Neural cell (in vitro differentiated cells): ENCODE measurements around the gene F13B. TPM values are rescaled to one million over a fixed set of nuclear protein-coding genes. Genes with fewer than 3 reads are reported as not detected.

ENCODE experiments used
- H2AFZ ChIP-seq: fragments of 200-600, 300-800 bp; sonication (generic), shearing (Covaris generic); 2 replicates; pipeline ENCODE4 v1.6.0; 2014; ENCODE audit warnings: low read depth, mild to moderate bottlenecking, antibody characterized with exemption, low read length, moderate library complexity
- H3F3A ChIP-seq: fragments of 200-600 bp; shearing (Covaris generic); 2 replicates; pipeline ENCODE4 v1.6.1; 2016; ENCODE audit warnings: mild to moderate bottlenecking, moderate library complexity, mixed read lengths, antibody characterized with exemption, low read length; ENCODE audit not compliant: insufficient read depth, poor library complexity, severe bottlenecking
- H3K27ac ChIP-seq: fragments of 200-600, 300-800 bp; sonication (generic), shearing (Covaris generic); 2 replicates; pipeline ENCODE4 v1.5.1; 2014; ENCODE audit warnings: mild to moderate bottlenecking, low read length, moderate library complexity
- H3K27me3 ChIP-seq: fragments of 300-800, 200-600 bp; sonication (generic), shearing (Covaris generic); 2 replicates; pipeline ENCODE4 v1.6.0; 2014; ENCODE audit warnings: mild to moderate bottlenecking, low read depth, low read length, moderate library complexity; ENCODE audit not compliant: insufficient read depth
- H3K36me3 ChIP-seq: fragments of 300-800, 200-600 bp; sonication (generic), shearing (Covaris generic); 2 replicates; pipeline ENCODE4 v1.5.1; 2014; ENCODE audit warnings: mild to moderate bottlenecking, antibody characterized with exemption, low read length, moderate library complexity; ENCODE audit not compliant: insufficient read depth
- H3K4me2 ChIP-seq: fragments of 300-800, 200-600 bp; sonication (generic), shearing (Covaris generic); 2 replicates; pipeline ENCODE4 v1.6.0; 2014; ENCODE audit warnings: mild to moderate bottlenecking, low read length
- H3K4me3 ChIP-seq: fragments of 300-800, 200-600 bp; sonication (generic), shearing (Covaris generic); 2 replicates; pipeline ENCODE4 v1.5.1; 2014; ENCODE audit warnings: mild to moderate bottlenecking, low read length, moderate library complexity
- H3K79me2 ChIP-seq: fragments of 200-600 bp; shearing (Covaris generic); replicated peaks from 2 replicates; pipeline ENCODE4 v1.6.0; 2014; ENCODE audit warnings: mild to moderate bottlenecking, low read length, moderate library complexity; ENCODE audit not compliant: insufficient read depth
- H3K9ac ChIP-seq: fragments of 300-800, 200-600 bp; sonication (generic), shearing (Covaris generic); 2 replicates; pipeline ENCODE4 v1.6.1; 2016; ENCODE audit warnings: mild to moderate bottlenecking, low read length, mixed read lengths
- H3K9me2 ChIP-seq: fragments of 200-600 bp; shearing (Covaris generic); 2 replicates; pipeline ENCODE4 v1.6.1; 2016; ENCODE audit warnings: mild to moderate bottlenecking, low read length, mixed read lengths; ENCODE audit not compliant: insufficient read depth
- H3K9me3 ChIP-seq: fragments of 200-600, 300-800 bp; sonication (generic), shearing (Covaris generic); 2 replicates; pipeline ENCODE4 v1.6.1; 2016; ENCODE audit warnings: mild to moderate bottlenecking, mixed run types, low read length, moderate library complexity, mixed read lengths
- H4K20me1 ChIP-seq: fragments of 200-600 bp; shearing (Covaris generic); 2 replicates; pipeline ENCODE4 v1.6.1; 2016; ENCODE audit warnings: mild to moderate bottlenecking, mixed run types; ENCODE audit not compliant: insufficient read depth
- EP300 ChIP-seq: fragments of 450-650 bp; conservative IDR thresholded peaks from 2 replicates; pipeline ENCODE4 v1.6.1; 2014; ENCODE audit warnings: antibody characterized with exemption, mild to moderate bottlenecking, moderate library complexity; ENCODE audit not compliant: poor library complexity, severe bottlenecking
- EZH2 ChIP-seq: fragments of 200-600, 300-800 bp; shearing (Covaris generic), sonication (generic); IDR thresholded peaks from 2 replicates; pipeline ENCODE4 v1.6.1; 2014; ENCODE audit warnings: antibody characterized with exemption, low read length, borderline replicate concordance, mild to moderate bottlenecking; ENCODE audit not compliant: insufficient read depth, poor library complexity, severe bottlenecking
- MXI1 ChIP-seq: fragments of 450-650 bp; conservative IDR thresholded peaks from 2 replicates; pipeline ENCODE4 v1.6.1; 2014; ENCODE audit warnings: antibody characterized with exemption, mild to moderate bottlenecking; ENCODE audit not compliant: poor library complexity, severe bottlenecking
- POLR2AphosphoS5 ChIP-seq: IDR thresholded peaks from 2 replicates; pipeline ENCODE4 v1.6.1; 2012
- RAD21 ChIP-seq: fragments of 450-650 bp; conservative IDR thresholded peaks from 2 replicates; pipeline ENCODE4 v1.6.1; 2014; ENCODE audit warnings: antibody characterized with exemption, mild to moderate bottlenecking, moderate library complexity
- SMC3 ChIP-seq: fragments of 450-650 bp; conservative IDR thresholded peaks from 2 replicates; pipeline ENCODE4 v1.6.1; 2014; ENCODE audit warnings: antibody characterized with exemption, mild to moderate bottlenecking, moderate library complexity; ENCODE audit not compliant: poor library complexity
- TAF1 ChIP-seq: IDR thresholded peaks from 2 replicates; pipeline ENCODE4 v1.6.1; 2012; ENCODE audit warnings: low read depth
- polyA minus RNA-seq: library from RNA; depleted of rRNA, polyadenylated mRNA; stranded (reverse); fragments of >200 nt; gene quantifications from 2 replicates; pipeline ENCODE4 v1.2.3, GENCODE V29; 2014
- polyA plus RNA-seq: library from polyadenylated mRNA; depleted of rRNA; stranded (reverse); fragments of >200 nt; gene quantifications from 2 replicates; pipeline ENCODE4 v1.2.3, GENCODE V29; 2014
- TF ChIP-seq, protein P1 (sequence below): IDR thresholded peaks from 2 replicates; pipeline ENCODE4 v1.6.1; 2012; ENCODE audit warnings: borderline replicate concordance
- TF ChIP-seq, protein P2 (sequence below): fragments of 450-650 bp; IDR thresholded peaks from 2 replicates; pipeline ENCODE4 v1.5.1; 2014; ENCODE audit warnings: antibody characterized with exemption, mild to moderate bottlenecking, moderate library complexity; ENCODE audit not compliant: poor library complexity, severe bottlenecking

F13B gene
- polyA plus RNA-seq (not detected in 2 replicates), polyA minus RNA-seq (not detected in 2 replicates)

DNA sequence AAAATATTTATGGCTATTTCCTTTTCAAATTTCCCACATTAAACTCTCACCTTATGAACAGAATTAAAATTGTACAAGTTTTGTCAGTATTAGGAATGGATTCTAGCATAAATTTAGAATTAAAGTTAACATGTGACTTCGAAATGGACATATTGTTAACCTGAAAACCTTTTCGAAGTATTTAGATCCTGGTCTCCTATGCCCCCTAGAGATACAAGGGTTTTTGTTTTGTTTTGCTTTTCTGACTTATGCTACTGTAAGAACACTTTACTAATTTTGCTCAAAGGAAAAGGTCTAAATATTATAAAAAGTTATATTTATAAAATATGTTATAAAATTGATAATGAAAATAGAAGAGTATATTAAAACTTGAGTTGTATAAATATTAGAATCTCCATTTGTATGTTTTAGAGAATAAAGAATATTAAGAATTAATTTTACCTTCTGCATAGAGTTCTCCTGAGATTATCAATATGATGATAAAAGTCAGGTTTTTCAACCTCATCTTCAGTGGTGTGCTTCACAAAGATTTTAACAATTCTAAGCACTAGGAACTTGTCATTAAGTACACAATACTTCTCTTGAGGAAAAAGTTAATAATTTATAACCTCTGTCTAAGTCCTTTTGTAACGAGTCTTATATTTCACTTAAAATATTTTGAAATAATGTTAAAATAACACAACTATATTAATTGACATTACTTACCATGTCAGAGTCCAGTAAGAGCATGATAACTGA, at the start of gene F13B:
Gene F13B, minus strand, starts transcription at position 542 of the 738 bp plus-strand sequence. Its CDS starts 37 bp downstream, at position 505.
- TF ChIP-seq EP300 (no peak), POLR2AphosphoS5 (no peak), TAF1 (no peak), MXI1 (no peak), SMC3 (no peak), RAD21 (no peak), EZH2 (no peak)
- TF ChIP-seq, protein P1, sequence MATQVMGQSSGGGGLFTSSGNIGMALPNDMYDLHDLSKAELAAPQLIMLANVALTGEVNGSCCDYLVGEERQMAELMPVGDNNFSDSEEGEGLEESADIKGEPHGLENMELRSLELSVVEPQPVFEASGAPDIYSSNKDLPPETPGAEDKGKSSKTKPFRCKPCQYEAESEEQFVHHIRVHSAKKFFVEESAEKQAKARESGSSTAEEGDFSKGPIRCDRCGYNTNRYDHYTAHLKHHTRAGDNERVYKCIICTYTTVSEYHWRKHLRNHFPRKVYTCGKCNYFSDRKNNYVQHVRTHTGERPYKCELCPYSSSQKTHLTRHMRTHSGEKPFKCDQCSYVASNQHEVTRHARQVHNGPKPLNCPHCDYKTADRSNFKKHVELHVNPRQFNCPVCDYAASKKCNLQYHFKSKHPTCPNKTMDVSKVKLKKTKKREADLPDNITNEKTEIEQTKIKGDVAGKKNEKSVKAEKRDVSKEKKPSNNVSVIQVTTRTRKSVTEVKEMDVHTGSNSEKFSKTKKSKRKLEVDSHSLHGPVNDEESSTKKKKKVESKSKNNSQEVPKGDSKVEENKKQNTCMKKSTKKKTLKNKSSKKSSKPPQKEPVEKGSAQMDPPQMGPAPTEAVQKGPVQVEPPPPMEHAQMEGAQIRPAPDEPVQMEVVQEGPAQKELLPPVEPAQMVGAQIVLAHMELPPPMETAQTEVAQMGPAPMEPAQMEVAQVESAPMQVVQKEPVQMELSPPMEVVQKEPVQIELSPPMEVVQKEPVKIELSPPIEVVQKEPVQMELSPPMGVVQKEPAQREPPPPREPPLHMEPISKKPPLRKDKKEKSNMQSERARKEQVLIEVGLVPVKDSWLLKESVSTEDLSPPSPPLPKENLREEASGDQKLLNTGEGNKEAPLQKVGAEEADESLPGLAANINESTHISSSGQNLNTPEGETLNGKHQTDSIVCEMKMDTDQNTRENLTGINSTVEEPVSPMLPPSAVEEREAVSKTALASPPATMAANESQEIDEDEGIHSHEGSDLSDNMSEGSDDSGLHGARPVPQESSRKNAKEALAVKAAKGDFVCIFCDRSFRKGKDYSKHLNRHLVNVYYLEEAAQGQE = no peak
- TF ChIP-seq, protein P2, sequence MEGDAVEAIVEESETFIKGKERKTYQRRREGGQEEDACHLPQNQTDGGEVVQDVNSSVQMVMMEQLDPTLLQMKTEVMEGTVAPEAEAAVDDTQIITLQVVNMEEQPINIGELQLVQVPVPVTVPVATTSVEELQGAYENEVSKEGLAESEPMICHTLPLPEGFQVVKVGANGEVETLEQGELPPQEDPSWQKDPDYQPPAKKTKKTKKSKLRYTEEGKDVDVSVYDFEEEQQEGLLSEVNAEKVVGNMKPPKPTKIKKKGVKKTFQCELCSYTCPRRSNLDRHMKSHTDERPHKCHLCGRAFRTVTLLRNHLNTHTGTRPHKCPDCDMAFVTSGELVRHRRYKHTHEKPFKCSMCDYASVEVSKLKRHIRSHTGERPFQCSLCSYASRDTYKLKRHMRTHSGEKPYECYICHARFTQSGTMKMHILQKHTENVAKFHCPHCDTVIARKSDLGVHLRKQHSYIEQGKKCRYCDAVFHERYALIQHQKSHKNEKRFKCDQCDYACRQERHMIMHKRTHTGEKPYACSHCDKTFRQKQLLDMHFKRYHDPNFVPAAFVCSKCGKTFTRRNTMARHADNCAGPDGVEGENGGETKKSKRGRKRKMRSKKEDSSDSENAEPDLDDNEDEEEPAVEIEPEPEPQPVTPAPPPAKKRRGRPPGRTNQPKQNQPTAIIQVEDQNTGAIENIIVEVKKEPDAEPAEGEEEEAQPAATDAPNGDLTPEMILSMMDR = no peak
- no peak within 1 kb of the TSS for H2AFZ ChIP-seq
- no peak within 1 kb of the TSS for H3K9ac ChIP-seq
- H3K36me3 ChIP-seq = no peaks in the 10 kb centered on the region
- H3K9me2 ChIP-seq = no peaks in the 10 kb centered on the region
- no peak within 1 kb of the TSS for H3K27ac ChIP-seq
- H3K4me3 ChIP-seq = no peak within 1 kb of the TSS
- H3K27me3 ChIP-seq = no peaks in the 10 kb centered on the region
- H3K9me3 ChIP-seq = no peaks in the 10 kb centered on the region
- H3F3A ChIP-seq = no peaks in the 10 kb centered on the region
- no peaks in the 10 kb centered on the region for H3K79me2 ChIP-seq
- H3K4me2 ChIP-seq = no peak within 1 kb of the TSS
- no peaks in the 10 kb centered on the region for H4K20me1 ChIP-seq

DNA sequence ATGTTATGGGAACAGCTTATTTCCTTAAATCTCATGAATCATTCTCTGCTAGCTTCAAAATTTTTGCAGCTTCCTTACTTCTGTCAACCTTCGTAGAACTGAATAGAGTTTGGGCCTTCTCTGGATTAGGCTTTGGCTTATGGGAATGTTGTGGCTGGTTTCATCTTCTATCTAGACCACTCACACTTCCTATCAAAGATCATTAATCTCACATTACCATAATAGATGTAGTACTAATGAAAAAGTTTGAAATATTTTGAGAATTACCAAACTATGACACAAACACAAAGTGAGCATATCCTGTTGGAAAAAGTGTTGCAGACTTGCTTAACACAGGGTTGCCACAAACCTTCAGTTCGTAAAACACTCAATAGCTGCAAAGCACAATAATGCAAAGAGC, 49.1 kb upstream of the F13B start:
- no peak for TF ChIP-seq MXI1
- TF ChIP-seq, protein P2 = no peak
- TF ChIP-seq TAF1 = no peak
- TF ChIP-seq POLR2AphosphoS5 = no peak
- TF ChIP-seq, protein P1 = no peak
- TF ChIP-seq SMC3 = no peak
- no peak for TF ChIP-seq EZH2
- no peak for TF ChIP-seq EP300
- no peak for TF ChIP-seq RAD21
- no peaks in the 10 kb centered on the region for H3K9me2 ChIP-seq

More for the DNA sequence above, 49.1 kb upstream of the F13B start:
- H4K20me1 ChIP-seq = no peaks in the 10 kb centered on the region
- H3K36me3 ChIP-seq = no peaks in the 10 kb centered on the region
- no peaks in the 10 kb centered on the region for H3K27me3 ChIP-seq
- no peak overlapping the region for H3K9ac ChIP-seq
- no peak overlapping the region for H3K4me2 ChIP-seq
- H2AFZ ChIP-seq = no peak overlapping the region
- H3K4me3 ChIP-seq = no peak overlapping the region
- no peaks in the 10 kb centered on the region for H3K79me2 ChIP-seq
- H3K9me3 ChIP-seq = no peaks in the 10 kb centered on the region
- H3F3A ChIP-seq = no peaks in the 10 kb centered on the region
- no peak overlapping the region for H3K27ac ChIP-seq
